HEK293T (cell line): Measurements from ENCODE around the gene CD274.
"Not testable (repeated sequence)": the region's sequence is repeated elsewhere in the genome, so short reads cannot be mapped to it uniquely, and the experiment has no call there.

Source experiments
- CTCF ChIA-PET: fragments of 350-600 bp; formaldehyde crosslinking; extraction: SDS; loops from one replicate; lab custom pipeline; 2021; ENCODE audit warnings: antibody characterized with exemption, inconsistent platforms; lab: Yijun Ruan, JAX
- POLR2A ChIA-PET: fragments of 350-600 bp; formaldehyde crosslinking; extraction: SDS; loops from one replicate; lab custom pipeline; 2020; ENCODE audit warnings: antibody characterized with exemption, inconsistent platforms; lab: Yijun Ruan, JAX
- DNase-seq: peaks from one replicate; pipeline ENCODE4 v3.0.0; 2012; ENCODE audit warnings: mixed read lengths; ENCODE audit errors: extremely low spot score
- ARNT ChIP-seq: fragments of 450-650 bp; IDR thresholded peaks from 2 replicates; pipeline ENCODE4 v1.6.1; 2017; ENCODE audit warnings: mild to moderate bottlenecking
- BHLHE40 ChIP-seq: fragments of 450-650 bp; IDR thresholded peaks from 2 replicates; pipeline ENCODE4 v1.6.1; 2016; ENCODE audit warnings: mild to moderate bottlenecking, moderate library complexity, borderline replicate concordance
- CTBP1 ChIP-seq: fragments of 450-650 bp; IDR thresholded peaks from 2 replicates; pipeline ENCODE4 v1.6.1; 2016; ENCODE audit warnings: borderline replicate concordance
- ELF4 ChIP-seq: fragments of 450-650 bp; IDR thresholded peaks from 2 replicates; pipeline ENCODE4 v1.6.1; 2017; ENCODE audit warnings: antibody characterized with exemption
- FOXA1 ChIP-seq: fragments of 450-650 bp; IDR thresholded peaks from 2 replicates; pipeline ENCODE4 v1.6.1; 2016; ENCODE audit warnings: mild to moderate bottlenecking
- FOXK2 ChIP-seq: fragments of 450-650 bp; IDR thresholded peaks from 2 replicates; pipeline ENCODE4 v1.6.1; 2016; ENCODE audit warnings: mild to moderate bottlenecking
- FOXM1 ChIP-seq: fragments of 450-650 bp; IDR thresholded peaks from 2 replicates; pipeline ENCODE4 v1.6.1; 2017; ENCODE audit warnings: mild to moderate bottlenecking, borderline replicate concordance
- HDGF ChIP-seq: fragments of 450-650 bp; IDR thresholded peaks from 2 replicates; pipeline ENCODE4 v1.6.1; 2017; ENCODE audit warnings: antibody characterized with exemption, borderline replicate concordance
- L3MBTL2 ChIP-seq: fragments of 450-650 bp; conservative IDR thresholded peaks from 2 replicates; pipeline ENCODE4 v1.6.1; 2016; ENCODE audit warnings: mild to moderate bottlenecking
- LEF1 ChIP-seq: fragments of 450-650 bp; IDR thresholded peaks from 2 replicates; pipeline ENCODE4 v1.6.1; 2017; ENCODE audit warnings: mild to moderate bottlenecking, borderline replicate concordance
- NFRKB ChIP-seq: fragments of 450-650 bp; IDR thresholded peaks from 2 replicates; pipeline ENCODE4 v1.6.1; 2016; ENCODE audit warnings: mild to moderate bottlenecking, moderate library complexity
- SP1 ChIP-seq: fragments of 450-650 bp; IDR thresholded peaks from 2 replicates; pipeline ENCODE4 v1.6.1; 2017
- SUZ12 ChIP-seq: fragments of 450-650 bp; IDR thresholded peaks from 2 replicates; pipeline ENCODE4 v1.6.1; 2016; ENCODE audit warnings: mild to moderate bottlenecking
- TARDBP ChIP-seq: fragments of 450-650 bp; IDR thresholded peaks from 2 replicates; pipeline ENCODE4 v1.6.1; 2016
- ZNF384 ChIP-seq: fragments of 450-650 bp; IDR thresholded peaks from 2 replicates; pipeline ENCODE4 v1.6.1; 2016
- TF ChIP-seq, protein P1 (sequence below): fragments of 450-650 bp; IDR thresholded peaks from 2 replicates; pipeline ENCODE4 v1.6.1; 2016

Gene CD274

DNA sequence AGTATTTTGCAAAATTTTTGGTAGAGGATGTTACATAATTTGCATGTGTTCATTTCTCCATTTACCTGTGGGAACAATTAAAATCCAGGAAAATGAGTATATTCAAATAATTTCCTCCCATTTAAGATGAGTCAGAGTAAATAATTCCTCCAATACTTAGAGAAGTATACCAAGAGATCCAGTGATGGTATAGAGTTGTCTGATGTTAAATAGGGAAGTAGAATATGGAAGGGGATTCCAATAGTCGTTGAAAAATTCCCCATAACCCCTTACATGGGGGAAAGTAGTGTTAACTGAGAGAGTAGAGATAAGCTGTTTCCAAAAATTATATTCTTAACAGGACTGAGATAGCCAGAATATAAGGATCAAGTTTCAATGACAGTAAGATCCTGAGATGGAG, 15.7 kb downstream of the CD274 start:
- ChIA-PET CTCF (no interaction called here), POLR2A (no interaction called here)
- TF ChIP-seq CTBP1 (no peak), BHLHE40 (no peak), ELF4 (no peak), SUZ12 (no peak), L3MBTL2 (no peak)
- TF ChIP-seq, protein P1, sequence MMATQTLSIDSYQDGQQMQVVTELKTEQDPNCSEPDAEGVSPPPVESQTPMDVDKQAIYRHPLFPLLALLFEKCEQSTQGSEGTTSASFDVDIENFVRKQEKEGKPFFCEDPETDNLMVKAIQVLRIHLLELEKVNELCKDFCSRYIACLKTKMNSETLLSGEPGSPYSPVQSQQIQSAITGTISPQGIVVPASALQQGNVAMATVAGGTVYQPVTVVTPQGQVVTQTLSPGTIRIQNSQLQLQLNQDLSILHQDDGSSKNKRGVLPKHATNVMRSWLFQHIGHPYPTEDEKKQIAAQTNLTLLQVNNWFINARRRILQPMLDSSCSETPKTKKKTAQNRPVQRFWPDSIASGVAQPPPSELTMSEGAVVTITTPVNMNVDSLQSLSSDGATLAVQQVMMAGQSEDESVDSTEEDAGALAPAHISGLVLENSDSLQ: no peak
- DNase-seq: no peak

DNA sequence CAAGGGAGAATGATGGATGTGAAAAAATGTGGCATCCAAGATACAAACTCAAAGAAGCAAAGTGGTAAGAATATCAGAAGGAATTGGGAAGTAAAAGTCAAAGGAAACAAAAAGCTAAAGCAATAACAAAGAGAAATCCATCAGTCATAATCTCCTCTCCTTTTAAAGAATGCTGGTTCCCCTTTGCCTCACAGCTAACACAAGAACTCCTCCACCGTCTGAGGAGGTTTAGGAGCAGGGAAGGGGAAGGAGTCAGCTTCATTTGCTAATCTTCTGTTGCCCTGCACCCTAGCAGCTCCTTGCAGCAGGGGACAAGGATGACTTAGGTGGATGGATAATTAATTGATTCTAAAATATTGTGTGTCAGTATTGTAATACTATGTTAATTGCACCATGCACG, 16.4 kb downstream of the CD274 start:
- DNase-seq: no peak
- TF ChIP-seq ZNF384 (no peak), LEF1 (no peak), FOXK2 (no peak), FOXA1 (no peak), HDGF (no peak), ELF4 (no peak), SP1 (no peak), ARNT (no peak), TARDBP (no peak), L3MBTL2 (no peak), BHLHE40 (no peak), CTBP1 (no peak)
- POLR2A ChIA-PET: no interaction called here
- CTCF ChIA-PET: no interaction called here

DNA sequence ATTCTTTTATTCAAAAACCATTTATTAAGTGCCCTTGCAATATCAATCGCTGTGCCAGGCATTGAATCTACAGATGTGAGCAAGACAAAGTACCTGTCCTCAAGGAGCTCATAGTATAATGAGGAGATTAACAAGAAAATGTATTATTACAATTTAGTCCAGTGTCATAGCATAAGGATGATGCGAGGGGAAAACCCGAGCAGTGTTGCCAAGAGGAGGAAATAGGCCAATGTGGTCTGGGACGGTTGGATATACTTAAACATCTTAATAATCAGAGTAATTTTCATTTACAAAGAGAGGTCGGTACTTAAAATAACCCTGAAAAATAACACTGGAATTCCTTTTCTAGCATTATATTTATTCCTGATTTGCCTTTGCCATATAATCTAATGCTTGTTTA, 18.5 kb downstream of the CD274 start:
- DNase-seq: no peak
- CTCF ChIA-PET: no interaction called here
- POLR2A ChIA-PET: no interaction called here
- no peak for TF ChIP-seq SUZ12
- TF ChIP-seq FOXK2: no peak
- TF ChIP-seq, protein P1: no peak

DNA sequence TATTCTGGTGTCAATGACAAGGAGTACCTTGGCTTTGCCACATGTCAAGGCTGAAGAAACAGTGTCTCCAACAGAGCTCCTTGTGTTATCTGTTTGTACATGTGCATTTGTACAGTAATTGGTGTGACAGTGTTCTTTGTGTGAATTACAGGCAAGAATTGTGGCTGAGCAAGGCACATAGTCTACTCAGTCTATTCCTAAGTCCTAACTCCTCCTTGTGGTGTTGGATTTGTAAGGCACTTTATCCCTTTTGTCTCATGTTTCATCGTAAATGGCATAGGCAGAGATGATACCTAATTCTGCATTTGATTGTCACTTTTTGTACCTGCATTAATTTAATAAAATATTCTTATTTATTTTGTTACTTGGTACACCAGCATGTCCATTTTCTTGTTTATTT, 19.8 kb downstream of the CD274 start:
- CTCF ChIA-PET: no interaction called here
- POLR2A ChIA-PET: no interaction called here
- no peak for DNase-seq
- TF ChIP-seq FOXA1: no peak
- TF ChIP-seq ELF4: no peak
- TF ChIP-seq FOXK2: no peak
- no peak for TF ChIP-seq BHLHE40
- no peak for TF ChIP-seq ARNT
- no peak for TF ChIP-seq SP1
- no peak for TF ChIP-seq CTBP1

DNA sequence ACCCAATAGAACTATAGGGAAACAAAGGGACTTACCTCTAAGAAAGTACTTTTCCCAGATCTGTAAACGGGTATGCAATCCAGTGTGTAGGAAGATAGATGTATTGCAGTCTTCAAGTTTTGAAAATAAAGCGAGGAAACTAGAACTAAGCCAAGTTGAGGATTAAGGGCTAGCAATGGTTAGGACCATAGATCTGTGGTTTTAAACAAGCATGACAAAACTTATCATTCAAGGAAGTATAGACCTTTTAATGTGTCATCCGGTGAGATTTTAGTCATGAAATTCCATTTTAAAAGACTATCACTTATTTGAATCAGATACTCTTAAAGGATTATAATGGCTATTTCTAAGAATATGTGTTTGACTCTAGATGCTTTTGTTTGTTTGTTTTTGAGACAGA, 20.5 kb downstream of the CD274 start:
- ChIA-PET POLR2A (no interaction called here), CTCF (no interaction called here)
- TF ChIP-seq SUZ12 (no peak), CTBP1 (no peak), L3MBTL2 (no peak), LEF1 (no peak), FOXM1 (no peak), ELF4 (no peak), NFRKB (no peak)
- TF ChIP-seq, protein P1: no peak
- no peak for DNase-seq

DNA sequence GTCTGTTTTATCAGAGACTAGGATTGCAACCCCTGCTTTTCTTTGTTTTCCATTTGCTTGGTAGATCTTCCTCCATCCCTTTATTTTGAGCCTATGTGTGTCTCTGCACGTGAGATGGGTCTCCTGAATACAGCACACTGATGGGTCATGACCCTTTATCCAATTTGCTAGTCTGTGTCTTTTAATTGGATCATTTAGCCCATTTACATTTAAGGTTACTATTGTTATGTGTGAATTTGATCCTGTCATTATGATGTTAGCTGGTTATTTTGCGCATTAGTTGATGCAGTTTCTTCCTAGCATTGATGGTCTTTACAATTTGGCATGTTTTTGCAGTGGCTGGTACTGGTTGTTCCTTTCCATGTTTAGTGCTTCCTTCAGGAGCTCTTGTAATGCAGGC, 25.3 kb downstream of the CD274 start:
- DNase-seq, CTCF ChIA-PET, POLR2A ChIA-PET: not testable (repeated sequence)

DNA sequence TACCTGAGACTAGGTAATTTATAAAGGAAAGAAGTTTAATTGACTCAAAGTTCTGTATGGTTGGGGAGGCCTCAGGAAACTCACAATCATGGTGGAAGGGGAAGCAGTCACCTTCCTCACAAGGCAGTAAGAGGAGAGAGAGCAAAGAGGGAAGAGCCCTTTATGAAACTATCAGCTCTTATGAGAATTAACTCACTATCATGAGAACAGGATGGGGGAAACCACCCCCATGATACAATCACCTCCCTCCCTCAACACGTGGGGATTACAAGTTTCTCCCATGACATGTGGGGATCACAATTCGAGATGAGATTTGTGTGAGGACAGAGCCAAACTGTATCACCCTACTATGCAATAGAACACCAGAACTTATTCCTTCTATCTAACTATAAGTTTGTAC, 27.9 kb downstream of the CD274 start:
- TF ChIP-seq FOXK2: no peak
- DNase-seq: no peak
- ChIA-PET CTCF (no interaction called here), POLR2A (no interaction called here)

DNA sequence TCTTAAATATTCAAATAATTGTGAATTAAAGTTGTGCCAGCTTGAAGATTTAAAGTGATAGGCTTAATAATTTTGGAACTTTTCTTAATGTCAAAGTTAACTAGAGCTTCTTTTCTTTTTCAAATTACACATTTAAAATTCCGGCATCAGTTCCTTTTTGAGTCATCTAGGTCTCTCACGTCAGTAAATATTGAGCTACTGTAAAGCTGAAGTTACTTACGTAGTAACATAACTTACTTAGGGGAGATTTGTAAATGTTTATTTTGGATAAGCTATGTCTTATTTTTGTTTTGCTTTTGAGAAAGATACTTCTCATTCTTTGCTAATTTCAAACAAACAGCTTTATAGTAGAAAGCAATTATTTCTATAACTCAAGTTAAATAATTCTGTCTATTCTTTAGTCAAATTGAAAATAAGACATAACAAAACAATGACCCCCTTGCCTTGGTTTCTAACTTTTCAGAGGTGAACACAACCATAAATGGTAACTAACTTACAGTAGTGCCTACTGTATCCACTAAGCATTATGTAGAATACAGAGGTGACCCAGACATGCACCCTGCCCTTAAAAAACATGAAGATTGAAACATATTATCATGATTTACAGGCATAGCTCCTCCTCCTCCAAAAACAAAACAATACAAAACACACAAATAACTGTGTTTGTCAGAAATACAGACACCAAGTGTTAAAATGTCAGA, 29.8 kb downstream of the CD274 start:
- POLR2A ChIA-PET: no interaction called here
- CTCF ChIA-PET: no interaction called here
- TF ChIP-seq FOXK2: no peak
- no peak for TF ChIP-seq FOXM1
- TF ChIP-seq LEF1: no peak
- TF ChIP-seq NFRKB: no peak
- no peak for TF ChIP-seq ZNF384
- TF ChIP-seq L3MBTL2: no peak
- TF ChIP-seq, protein P1: no peak
- TF ChIP-seq ARNT: no peak
- no peak for TF ChIP-seq TARDBP
- no peak for TF ChIP-seq HDGF
- DNase-seq: no peak
